Hepatocyte (in vitro differentiated cells): ENCODE measurements around the gene EXOC3. TPM values are rescaled to one million over a fixed set of nuclear protein-coding genes. Genes with fewer than 3 reads are reported as not detected.
"Not testable (repeated sequence)": the region's sequence is repeated elsewhere in the genome, so short reads cannot be mapped to it uniquely, and the experiment has no call there.

ENCODE experiments used
- DNase-seq: peaks from one replicate; pipeline ENCODE4 v3.0.0-alpha.2; 2016; ENCODE audit warnings: low spot score
- H2AFZ ChIP-seq: fragments of 200-600 bp; sonication (generic); 2 replicates; pipeline ENCODE4 v1.6.0; 2016; ENCODE audit warnings: antibody characterized with exemption, mild to moderate bottlenecking
- H3K27ac ChIP-seq: fragments of 200-600 bp; sonication (generic); 2 replicates; pipeline ENCODE4 v1.5.1; 2016; ENCODE audit warnings: mild to moderate bottlenecking
- H3K27me3 ChIP-seq: fragments of 200-600 bp; sonication (generic); 2 replicates; pipeline ENCODE4 v1.6.1; 2016
- H3K36me3 ChIP-seq: fragments of 200-600 bp; sonication (generic); replicated peaks from 2 replicates; pipeline ENCODE4 v1.5.1; 2016; ENCODE audit warnings: low read depth; ENCODE audit not compliant: insufficient read depth
- H3K4me1 ChIP-seq: fragments of 200-600 bp; sonication (generic); 2 replicates; pipeline ENCODE4 v1.5.1; 2016; ENCODE audit warnings: mild to moderate bottlenecking, moderate library complexity; ENCODE audit not compliant: insufficient read depth
- H3K4me2 ChIP-seq: fragments of 200-600 bp; sonication (generic); 2 replicates; pipeline ENCODE4 v1.6.0; 2016
- H3K4me3 ChIP-seq: fragments of 200-600 bp; sonication (generic); 2 replicates; pipeline ENCODE4 v1.5.1; 2016; ENCODE audit warnings: mild to moderate bottlenecking
- H3K79me2 ChIP-seq: fragments of 200-600 bp; sonication (generic); 2 replicates; pipeline ENCODE4 v1.6.0; 2017; ENCODE audit warnings: mild to moderate bottlenecking
- H3K9me2 ChIP-seq: fragments of 200-600 bp; sonication (generic); replicated peaks from 2 replicates; pipeline ENCODE4 v1.6.0; 2017; ENCODE audit warnings: mild to moderate bottlenecking; ENCODE audit not compliant: insufficient read depth
- H3K9me3 ChIP-seq: fragments of 200-600 bp; sonication (generic); 2 replicates; pipeline ENCODE4 v1.5.1; 2016; ENCODE audit warnings: low read depth, mild to moderate bottlenecking
- H4K20me1 ChIP-seq: fragments of 200-600 bp; sonication (generic); 2 replicates; pipeline ENCODE4 v1.6.0; 2016; ENCODE audit warnings: mild to moderate bottlenecking; ENCODE audit not compliant: insufficient read depth, poor library complexity, severe bottlenecking
- EZH2 ChIP-seq: fragments of 200-600 bp; sonication (generic); IDR thresholded peaks from 2 replicates; pipeline ENCODE4 v1.6.1; 2016; ENCODE audit warnings: antibody characterized with exemption, mild to moderate bottlenecking, borderline replicate concordance
- EZH2phosphoT487 ChIP-seq: fragments of 200-600 bp; sonication (generic); IDR thresholded peaks from one replicate; pipeline ENCODE4 v1.6.1; 2018; ENCODE audit warnings: antibody characterized with exemption, mild to moderate bottlenecking, low read depth, moderate library complexity; ENCODE audit not compliant: unreplicated experiment, severe bottlenecking
- WGBS: methylation state at CpG from one replicate; pipeline ENCODE4 v1.1.6; 2016; ENCODE audit warnings: low lambda C conversion rate; ENCODE audit errors: missing lambda C conversion rate; 5-methylcytosine and 5-hydroxymethylcytosine counted together
- polyA plus RNA-seq: library from polyadenylated mRNA; unstranded; fragments of >200 nt; fragmentation: Nextera tagmentation; extraction: Ambion mirVana; gene quantifications from 2 replicates; pipeline ENCODE4 v1.2.1, GENCODE V29; 2016
- total RNA-seq: library from RNA; depleted of rRNA; stranded (reverse); fragments of >200 nt; gene quantifications from 2 replicates; pipeline ENCODE4 v1.2.3, GENCODE V29; 2014
- TF ChIP-seq, protein P1 (sequence below): fragments of 200-600 bp; sonication (generic); IDR thresholded peaks from 2 replicates; pipeline ENCODE4 v1.5.1; 2016; ENCODE audit warnings: antibody characterized with exemption, mild to moderate bottlenecking; ENCODE audit not compliant: poor library complexity

EXOC3 gene
- total and polyA plus RNA-seq, 2 experiments from 2014 or later, result 36.1 to 38.3 TPM

GRCh38 chr5:504326-505154 is 61.6 kb downstream of the EXOC3 start:
- no peaks in the 10 kb centered on the region for H3K79me2 ChIP-seq
- DNase-seq, result no peak
- 81% methylated on average over 32 of the region's 33 CpGs for WGBS
- no peak overlapping the region for H2AFZ ChIP-seq
- no peaks in the 10 kb centered on the region for H4K20me1 ChIP-seq
- no peak for TF ChIP-seq EZH2phosphoT487
- TF ChIP-seq, protein P1, sequence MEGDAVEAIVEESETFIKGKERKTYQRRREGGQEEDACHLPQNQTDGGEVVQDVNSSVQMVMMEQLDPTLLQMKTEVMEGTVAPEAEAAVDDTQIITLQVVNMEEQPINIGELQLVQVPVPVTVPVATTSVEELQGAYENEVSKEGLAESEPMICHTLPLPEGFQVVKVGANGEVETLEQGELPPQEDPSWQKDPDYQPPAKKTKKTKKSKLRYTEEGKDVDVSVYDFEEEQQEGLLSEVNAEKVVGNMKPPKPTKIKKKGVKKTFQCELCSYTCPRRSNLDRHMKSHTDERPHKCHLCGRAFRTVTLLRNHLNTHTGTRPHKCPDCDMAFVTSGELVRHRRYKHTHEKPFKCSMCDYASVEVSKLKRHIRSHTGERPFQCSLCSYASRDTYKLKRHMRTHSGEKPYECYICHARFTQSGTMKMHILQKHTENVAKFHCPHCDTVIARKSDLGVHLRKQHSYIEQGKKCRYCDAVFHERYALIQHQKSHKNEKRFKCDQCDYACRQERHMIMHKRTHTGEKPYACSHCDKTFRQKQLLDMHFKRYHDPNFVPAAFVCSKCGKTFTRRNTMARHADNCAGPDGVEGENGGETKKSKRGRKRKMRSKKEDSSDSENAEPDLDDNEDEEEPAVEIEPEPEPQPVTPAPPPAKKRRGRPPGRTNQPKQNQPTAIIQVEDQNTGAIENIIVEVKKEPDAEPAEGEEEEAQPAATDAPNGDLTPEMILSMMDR, result no peak
- no peak for TF ChIP-seq EZH2
- no peak overlapping the region for H3K4me3 ChIP-seq
- H3K9me3 ChIP-seq, result no peaks in the 10 kb centered on the region
- no peaks in the 10 kb centered on the region for H3K9me2 ChIP-seq
- no peak overlapping the region for H3K4me2 ChIP-seq
- H3K27me3 ChIP-seq, result no peaks in the 10 kb centered on the region
- no peak overlapping the region for H3K27ac ChIP-seq
- H3K4me1 ChIP-seq, result no peaks in the 10 kb centered on the region
- H3K36me3 ChIP-seq, result no peaks in the 10 kb centered on the region

DNA sequence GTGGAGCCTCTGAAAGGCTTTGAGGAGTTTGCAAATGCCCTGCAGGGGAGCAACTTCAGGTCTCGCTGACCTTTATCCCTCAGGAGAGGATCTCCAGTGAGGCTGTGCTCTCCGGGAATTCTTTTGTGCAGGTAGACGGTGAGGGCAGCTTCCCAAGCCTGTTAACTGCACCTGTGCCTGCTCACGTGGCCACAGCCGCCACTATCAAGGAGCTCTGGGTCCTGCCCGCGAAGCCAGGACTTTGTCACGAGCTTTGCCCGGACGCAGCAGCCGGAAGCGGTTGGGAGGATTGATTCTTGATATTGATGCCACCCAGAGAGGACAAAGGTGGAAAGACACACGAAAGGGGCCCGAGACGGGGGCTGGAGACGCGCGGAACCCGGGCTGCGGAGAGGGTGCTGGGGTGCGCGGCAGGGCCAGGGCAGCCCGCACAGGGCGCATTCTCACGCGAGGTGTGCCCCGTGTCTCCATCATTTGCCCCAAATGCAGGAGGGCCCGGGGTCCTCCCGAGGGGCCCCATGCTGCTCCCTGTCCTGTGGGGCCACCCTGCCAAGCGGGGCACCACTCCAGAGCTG is 63.1 kb downstream of the EXOC3 start:
- Histone ChIP-seq H3K9me2 (no peaks in the 10 kb centered on the region), H3K4me1 (no peaks in the 10 kb centered on the region), H2AFZ (no peak overlapping the region), H4K20me1 (no peaks in the 10 kb centered on the region), H3K4me3 (no peak overlapping the region), H3K27ac (no peak overlapping the region), H3K4me2 (no peak overlapping the region), H3K36me3 (no peaks in the 10 kb centered on the region), H3K27me3 (no peaks in the 10 kb centered on the region), H3K79me2 (no peaks in the 10 kb centered on the region), H3K9me3 (no peaks in the 10 kb centered on the region)
- TF ChIP-seq, protein P1, result no peak
- TF ChIP-seq EZH2 (no peak), EZH2phosphoT487 (no peak)
- WGBS, result 67% methylated on average over 30 of the region's 30 CpGs
- peak; percentile 50 for DNase-seq

GRCh38 chr5:507986-508575 is 65.1 kb downstream of the EXOC3 start:
- H3K4me1 ChIP-seq, H3K4me2 ChIP-seq, H4K20me1 ChIP-seq, H3K79me2 ChIP-seq, H3K27ac ChIP-seq, DNase-seq, H3K36me3 ChIP-seq, H3K4me3 ChIP-seq, H3K9me2 ChIP-seq, H2AFZ ChIP-seq, H3K27me3 ChIP-seq, H3K9me3 ChIP-seq: not testable (repeated sequence)
- WGBS, result over 99% methylated on average over 27 of the region's 42 CpGs

GRCh38 chr5:509611-510185 is 66.7 kb downstream of the EXOC3 start:
- no peaks in the 10 kb centered on the region for H3K9me2 ChIP-seq
- peaks cover 10% of the 10 kb centered on the region for H3K4me1 ChIP-seq
- no peaks in the 10 kb centered on the region for H3K79me2 ChIP-seq
- WGBS, result 96% methylated on average over 17 of the region's 22 CpGs
- no peak for TF ChIP-seq EZH2phosphoT487
- no peak for TF ChIP-seq EZH2
- TF ChIP-seq, protein P1, result no peak
- no peaks in the 10 kb centered on the region for H3K36me3 ChIP-seq
- no peak for DNase-seq
- no peak overlapping the region for H3K4me2 ChIP-seq
- no peak overlapping the region for H3K27ac ChIP-seq
- no peaks in the 10 kb centered on the region for H3K27me3 ChIP-seq
- no peak overlapping the region for H3K4me3 ChIP-seq
- no peak overlapping the region for H2AFZ ChIP-seq
- H4K20me1 ChIP-seq, result no peaks in the 10 kb centered on the region
- H3K9me3 ChIP-seq, result no peaks in the 10 kb centered on the region
